Middle frontal gyrus (tissue), 1 donor: Measurements from ENCODE around the gene CCDC187.

Experiments used
- DNase-seq: peaks from one replicate; pipeline ENCODE4 v3.0.0-alpha.2; 2015; ENCODE audit warnings: low spot score; ENCODE audit errors: extremely low spot score

Gene CCDC187

GRCh38 chr9:136226680-136227407 lies 77.0 kb downstream of the CCDC187 start:
- no peak for DNase-seq

GRCh38 chr9:136225748-136226679 lies 77.9 kb downstream of the CCDC187 start:
- DNase-seq, result no peak

- no peak for DNase-seq
These were observed 78.5 kb downstream of the CCDC187 start for GRCh38 chr9:136225366-136225747.

- DNase-seq, result no peak
These were observed 79.8 kb downstream of the CCDC187 start for GRCh38 chr9:136223871-136224640.

GRCh38 chr9:136222906-136223285 lies 81.0 kb downstream of the CCDC187 start:
- no peak for DNase-seq

- no peak for DNase-seq
These were observed 81.6 kb downstream of the CCDC187 start for GRCh38 chr9:136222166-136222905.

GRCh38 chr9:136220017-136220729 lies 83.7 kb downstream of the CCDC187 start:
- no peak for DNase-seq

GRCh38 chr9:136219276-136219675 lies 84.6 kb downstream of the CCDC187 start:
- DNase-seq, result peak; percentile 14

- no peak for DNase-seq
These were observed 85.2 kb downstream of the CCDC187 start for GRCh38 chr9:136218673-136219072.

- no peak for DNase-seq
These were observed 85.6 kb downstream of the CCDC187 start for GRCh38 chr9:136218271-136218670.

- DNase-seq, result no peak
These were observed 87.2 kb downstream of the CCDC187 start for GRCh38 chr9:136216541-136217244.

- DNase-seq, result no peak
These were observed 90.2 kb downstream of the CCDC187 start for GRCh38 chr9:136213733-136214132.

GRCh38 chr9:136212345-136212950 lies 91.4 kb downstream of the CCDC187 start:
- DNase-seq, result no peak

GRCh38 chr9:136211441-136212344 lies 92.2 kb downstream of the CCDC187 start:
- DNase-seq, result no peak

- DNase-seq, result no peak
These were observed 92.9 kb downstream of the CCDC187 start for GRCh38 chr9:136211006-136211405.

- DNase-seq, result no peak
These were observed 93.6 kb downstream of the CCDC187 start for GRCh38 chr9:136210276-136210675.

- DNase-seq, result no peak
These were observed 94.1 kb downstream of the CCDC187 start for GRCh38 chr9:136209786-136210185.

- no peak for DNase-seq
These were observed 94.7 kb downstream of the CCDC187 start for GRCh38 chr9:136209232-136209631.
